Natural killer cell (primary cell): ENCODE results near the gene INPP4A. TPM values are rescaled to one million over a fixed set of nuclear protein-coding genes. Genes with fewer than 3 reads are reported as not detected.

Source experiments
- ATAC-seq, 3 donors: fragments of 150-1000 bp in 2 of 3; fragments of 200-7000 bp in 1 of 3; cut with Tn5 transposase; 1 replicate in 1 of 3; 2 replicates in 2 of 3; pipeline ENCODE4 v1.10.0; 2021; ENCODE audit warnings: mild to moderate bottlenecking in 2 of 3, moderate library complexity in 2 of 3
- DNase-seq, 2 donors: peaks; one replicate each; pipeline versions ENCODE4 v3.0.0 to v3.0.0-alpha.2; 2013 to 2021; ENCODE audit warnings: mixed read lengths in 1 of 2
- H3K27ac ChIP-seq: one replicate; pipeline ENCODE4 v1.5.1; 2013; ENCODE audit warnings: mild to moderate bottlenecking, low read length
- H3K27me3 ChIP-seq: one replicate; pipeline ENCODE4 v1.6.1; 2013; ENCODE audit warnings: low read length; ENCODE audit not compliant: control insufficient read depth, insufficient read depth
- H3K36me3 ChIP-seq: one replicate; pipeline ENCODE4 v1.6.1; 2013; ENCODE audit warnings: low read length; ENCODE audit not compliant: control insufficient read depth, insufficient read depth
- H3K4me1 ChIP-seq: one replicate; pipeline ENCODE4 v1.6.1; 2013; ENCODE audit warnings: low read length; ENCODE audit not compliant: control insufficient read depth, insufficient read depth
- H3K4me3 ChIP-seq: one replicate; pipeline ENCODE4 v1.5.1; 2013; ENCODE audit warnings: low read length
- H3K9me3 ChIP-seq: one replicate; pipeline ENCODE4 v1.6.1; 2013; ENCODE audit warnings: low read length; ENCODE audit not compliant: control insufficient read depth, insufficient read depth
- H3K27ac Mint-ChIP-seq, 2 donors: one replicate each; pipeline ENCODE4 v1.8.0; 2022; ENCODE audit warnings: mild to moderate bottlenecking in 2 of 2, mixed read lengths in 2 of 2, moderate library complexity in 1 of 2
- H3K27me3 Mint-ChIP-seq, 2 donors: one replicate each; pipeline ENCODE4 v1.8.0; 2022; ENCODE audit warnings: low read depth in 2 of 2, mixed read lengths in 2 of 2
- H3K36me3 Mint-ChIP-seq: one replicate; pipeline ENCODE4 v1.8.0; 2022; ENCODE audit warnings: mixed read lengths
- H3K4me1 Mint-ChIP-seq, 2 donors: one replicate each; pipeline ENCODE4 v1.8.0; 2022; ENCODE audit warnings: mixed read lengths in 2 of 2
- H3K4me3 Mint-ChIP-seq: one replicate; pipeline ENCODE4 v1.8.0; 2022; ENCODE audit warnings: mild to moderate bottlenecking, moderate library complexity, mixed read lengths
- H3K9me3 Mint-ChIP-seq, 2 donors: one replicate each; pipeline ENCODE4 v1.8.0; 2022; ENCODE audit warnings: mixed read lengths in 2 of 2
- CTCF ChIP-seq: fragments of 200-600 bp; IDR thresholded peaks from one replicate; pipeline ENCODE4 v1.8.0; 2022; ENCODE audit warnings: antibody characterized with exemption
- WGBS: methylation state at CpG from one replicate; pipeline ENCODE4 v1.1.7; 2013; ENCODE audit warnings: missing lambda C conversion rate; ENCODE audit not compliant: insufficient coverage; 5-methylcytosine and 5-hydroxymethylcytosine counted together
- intact Hi-C: fragments of 100-400 bp; cut with micrococcal nuclease; formaldehyde crosslinking; loops from one replicate; pipeline ENCODE4 v1.14.2; 2022
- total RNA-seq, 4 donors: library from RNA; stranded (reverse); fragments of 120-200 nt in 1 of 4; gene quantifications; one replicate each; pipeline versions ENCODE4 v1.2.3 to v1.2.4, GENCODE V29; 2013 to 2022

The INPP4A gene
- total RNA-seq, 3 donors from 2014 or later (not counting 1 experiment from before 2014, with no cell fraction given) = 192 to 243 (median 225) TPM

GRCh38 chr2:98463551-98463971, 18.9 kb downstream of the INPP4A start:
- no peak for TF ChIP-seq CTCF
- intact Hi-C loops = loop anchor here (10.0 kb wide), 1 partner anchor 749 kb away; the partner anchor contains the start of gene ZAP70
- Histone ChIP-seq H3K4me1 (peaks cover 99% of the 10 kb centered on the region), H3K27me3 (no peaks in the 10 kb centered on the region), H3K36me3 (no peaks in the 10 kb centered on the region), H3K9me3 (no peaks in the 10 kb centered on the region), H3K4me3 (peak overlapping the region; percentile 14), H3K27ac (peak overlapping the region; percentile 95)
- H3K4me3 Mint-ChIP-seq = peak overlapping the region; percentile 94
- ATAC-seq (no peak), DNase-seq (peak in 1 of 2 donors; percentile 53)
- WGBS = 26% methylated on average over 10 of the region's 10 CpGs
- H3K27ac Mint-ChIP-seq = peak overlapping the region; percentile 98 to 99
- H3K4me1 Mint-ChIP-seq = peaks cover 84 to 90% of the 10 kb centered on the region in 2 donors
- H3K9me3 Mint-ChIP-seq = no peaks in the 10 kb centered on the region
- no peaks in the 10 kb centered on the region for H3K36me3 Mint-ChIP-seq
- H3K27me3 Mint-ChIP-seq = no peaks in the 10 kb centered on the region

GRCh38 chr2:98463988-98464771, 19.5 kb downstream of the INPP4A start:
- Histone ChIP-seq H3K27ac (peak overlapping the region; percentile 95), H3K9me3 (no peaks in the 10 kb centered on the region), H3K27me3 (no peaks in the 10 kb centered on the region), H3K36me3 (no peaks in the 10 kb centered on the region), H3K4me3 (peak overlapping the region; percentile 14), H3K4me1 (peaks cover 99% of the 10 kb centered on the region)
- ATAC-seq (peak in 2 of 3 donors; percentile 10 to 30), DNase-seq (peak in 1 of 2 donors; percentile 72)
- Mint-ChIP-seq H3K9me3 (no peaks in the 10 kb centered on the region), H3K4me3 (peak overlapping the region; percentile 94), H3K27me3 (no peaks in the 10 kb centered on the region), H3K36me3 (no peaks in the 10 kb centered on the region), H3K4me1 (peaks cover 81 to 90% of the 10 kb centered on the region in 2 donors), H3K27ac (peak overlapping the region; percentile 98 to 99)
- intact Hi-C loops = loop anchor here (2.0 to 10.0 kb wide), 5 partner anchors 15 to 749 kb away; partner anchors contain the start of gene ZAP70
- WGBS = 2% methylated on average over 10 of the region's 10 CpGs
- TF ChIP-seq CTCF = no peak

- H3K4me3 ChIP-seq = no peak overlapping the region
- peak in 1 of 2 donors; percentile 82 for DNase-seq
- no peaks in the 10 kb centered on the region for H3K9me3 Mint-ChIP-seq
- no peaks in the 10 kb centered on the region for H3K36me3 Mint-ChIP-seq
- H3K4me1 ChIP-seq = peaks cover 99% of the 10 kb centered on the region
- WGBS = 7% methylated on average over 12 of the region's 12 CpGs
- H3K27me3 Mint-ChIP-seq = no peaks in the 10 kb centered on the region
- no peaks in the 10 kb centered on the region for H3K27me3 ChIP-seq
- intact Hi-C loops = loop anchor here (1.0 to 10.0 kb wide), 7 partner anchors 11 to 750 kb away; partner anchors contain the start of gene ZAP70
- TF ChIP-seq CTCF = no peak
- peak overlapping the region; percentile 98 to 99 for H3K27ac Mint-ChIP-seq
- H3K4me3 Mint-ChIP-seq = peak overlapping the region; percentile 94
- no peaks in the 10 kb centered on the region for H3K9me3 ChIP-seq
- peak overlapping the region; percentile 95 for H3K27ac ChIP-seq
- peaks cover 79 to 88% of the 10 kb centered on the region in 2 donors for H3K4me1 Mint-ChIP-seq
- no peaks in the 10 kb centered on the region for H3K36me3 ChIP-seq
- peak; percentile 24 to 67 (median 49) for ATAC-seq
Measured at GRCh38 chr2:98464772-98465310, 20.2 kb downstream of the INPP4A start.
